HEK293 (cell line): Measurements from ENCODE around the gene TLE6.
A peak's percentile ranks its signal among the peaks of the same experiment; 100 is the strongest.

ENCODE experiments used
- GLI2 ChIP-seq: fragments of 450-650 bp; formaldehyde crosslinking; IDR thresholded peaks from 2 replicates; pipeline ENCODE4; 2017; ENCODE audit warnings: missing biosample characterization, missing genetic modification characterization, low read depth, borderline replicate concordance
- MYNN ChIP-seq: fragments of 450-650 bp; formaldehyde crosslinking; IDR thresholded peaks from 2 replicates; pipeline ENCODE4 v1.5.1; 2016; ENCODE audit warnings: missing biosample characterization, missing genetic modification characterization, borderline replicate concordance
- OSR2 ChIP-seq: fragments of 450-650 bp; formaldehyde crosslinking; IDR thresholded peaks from 2 replicates; pipeline ENCODE4 v1.5.1; 2016; ENCODE audit warnings: missing biosample characterization, missing genetic modification characterization
- RBAK ChIP-seq: fragments of 450-650 bp; formaldehyde crosslinking; IDR thresholded peaks from 2 replicates; pipeline ENCODE4 v1.5.1; 2016; ENCODE audit warnings: missing biosample characterization, missing genetic modification characterization
- REST ChIP-seq: fragments of 450-650 bp; formaldehyde crosslinking; IDR thresholded peaks from 2 replicates; pipeline ENCODE4 v1.5.1; 2016; ENCODE audit warnings: missing biosample characterization, missing genetic modification characterization
- YY1 ChIP-seq: fragments of 450-650 bp; formaldehyde crosslinking; IDR thresholded peaks from 2 replicates; pipeline ENCODE4 v1.5.1; 2018; ENCODE audit warnings: missing biosample characterization, missing genetic modification characterization
- ZBTB20 ChIP-seq: fragments of 450-650 bp; formaldehyde crosslinking; IDR thresholded peaks from 2 replicates; pipeline ENCODE4 v1.5.1; 2016; ENCODE audit warnings: missing biosample characterization, missing genetic modification characterization
- ZBTB8A ChIP-seq: fragments of 450-650 bp; formaldehyde crosslinking; IDR thresholded peaks from 2 replicates; pipeline ENCODE4 v1.5.1; 2016; ENCODE audit warnings: missing biosample characterization, missing genetic modification characterization
- ZNF133 ChIP-seq: fragments of 450-650 bp; formaldehyde crosslinking; IDR thresholded peaks from 2 replicates; pipeline ENCODE4 v1.5.1; 2016; ENCODE audit warnings: missing biosample characterization, missing genetic modification characterization
- ZNF146 ChIP-seq: fragments of 450-650 bp; formaldehyde crosslinking; IDR thresholded peaks from 2 replicates; pipeline ENCODE4 v1.5.1; 2016; ENCODE audit warnings: missing biosample characterization, missing genetic modification characterization
- ZNF155 ChIP-seq: fragments of 450-650 bp; formaldehyde crosslinking; IDR thresholded peaks from 2 replicates; pipeline ENCODE4 v1.5.1; 2016; ENCODE audit warnings: missing biosample characterization, missing genetic modification characterization
- ZNF16 ChIP-seq: fragments of 450-650 bp; formaldehyde crosslinking; IDR thresholded peaks from 2 replicates; pipeline ENCODE4 v1.5.1; 2016; ENCODE audit warnings: low read depth, missing biosample characterization, missing genetic modification characterization
- ZNF175 ChIP-seq: fragments of 450-650 bp; formaldehyde crosslinking; IDR thresholded peaks from 2 replicates; pipeline ENCODE4 v1.5.1; 2016; ENCODE audit warnings: missing biosample characterization, missing genetic modification characterization
- ZNF302 ChIP-seq: fragments of 450-650 bp; formaldehyde crosslinking; IDR thresholded peaks from 2 replicates; pipeline ENCODE4 v1.5.1; 2016; ENCODE audit warnings: missing biosample characterization, missing genetic modification characterization, low read depth
- ZNF354C ChIP-seq: fragments of 450-650 bp; formaldehyde crosslinking; IDR thresholded peaks from 2 replicates; pipeline ENCODE4 v1.5.1; 2016; ENCODE audit warnings: missing biosample characterization, missing genetic modification characterization, low read depth, borderline replicate concordance
- ZNF394 ChIP-seq: fragments of 450-650 bp; formaldehyde crosslinking; IDR thresholded peaks from 2 replicates; pipeline ENCODE4 v1.5.1; 2016; ENCODE audit warnings: missing biosample characterization, missing genetic modification characterization, mild to moderate bottlenecking, moderate library complexity, borderline replicate concordance
- ZNF473 ChIP-seq: fragments of 450-650 bp; formaldehyde crosslinking; IDR thresholded peaks from 2 replicates; pipeline ENCODE4 v1.5.1; 2017; ENCODE audit warnings: missing biosample characterization, missing genetic modification characterization
- ZNF501 ChIP-seq: fragments of 450-650 bp; formaldehyde crosslinking; IDR thresholded peaks from 2 replicates; pipeline ENCODE4 v1.5.1; 2016; ENCODE audit warnings: missing biosample characterization, missing genetic modification characterization
- ZNF558 ChIP-seq: fragments of 450-650 bp; formaldehyde crosslinking; IDR thresholded peaks from 2 replicates; pipeline ENCODE4 v1.5.1; 2016; ENCODE audit warnings: missing biosample characterization, missing genetic modification characterization
- ZNF571 ChIP-seq: fragments of 450-650 bp; formaldehyde crosslinking; IDR thresholded peaks from 2 replicates; pipeline ENCODE4 v1.5.0; 2017; ENCODE audit warnings: missing biosample characterization, missing genetic modification characterization
- ZNF596 ChIP-seq: fragments of 450-650 bp; IDR thresholded peaks from 2 replicates; pipeline ENCODE4 v1.5.0; 2018; ENCODE audit warnings: missing biosample characterization, mild to moderate bottlenecking, missing genetic modification characterization, moderate library complexity
- ZNF660 ChIP-seq: fragments of 450-650 bp; IDR thresholded peaks from 2 replicates; pipeline ENCODE4 v1.5.1; 2018; ENCODE audit warnings: missing biosample characterization, mild to moderate bottlenecking, missing genetic modification characterization
- ZNF692 ChIP-seq: fragments of 450-650 bp; formaldehyde crosslinking; IDR thresholded peaks from 2 replicates; pipeline ENCODE4 v1.5.1; 2016; ENCODE audit warnings: missing biosample characterization, missing genetic modification characterization
- ZNF707 ChIP-seq: fragments of 450-650 bp; formaldehyde crosslinking; IDR thresholded peaks from 2 replicates; pipeline ENCODE4 v1.5.1; 2016; ENCODE audit warnings: missing biosample characterization, missing genetic modification characterization
- ZSCAN16 ChIP-seq: fragments of 450-650 bp; formaldehyde crosslinking; IDR thresholded peaks from 2 replicates; pipeline ENCODE4 v1.5.1; 2016; ENCODE audit warnings: missing biosample characterization, missing genetic modification characterization
- ZXDB ChIP-seq: fragments of 450-650 bp; formaldehyde crosslinking; IDR thresholded peaks from 2 replicates; pipeline ENCODE4 v1.5.1; 2016; ENCODE audit warnings: missing biosample characterization, missing genetic modification characterization
- TF ChIP-seq, protein P1 (sequence below): fragments of 450-650 bp; formaldehyde crosslinking; IDR thresholded peaks from 2 replicates; pipeline ENCODE4 v1.5.1; 2016; ENCODE audit warnings: missing biosample characterization, missing genetic modification characterization, low read depth
- TF ChIP-seq, protein P2 (sequence below): fragments of 450-650 bp; formaldehyde crosslinking; IDR thresholded peaks from 2 replicates; pipeline ENCODE4 v1.5.1; 2016; ENCODE audit warnings: missing biosample characterization, missing genetic modification characterization, low read depth

The TLE6 gene

DNA sequence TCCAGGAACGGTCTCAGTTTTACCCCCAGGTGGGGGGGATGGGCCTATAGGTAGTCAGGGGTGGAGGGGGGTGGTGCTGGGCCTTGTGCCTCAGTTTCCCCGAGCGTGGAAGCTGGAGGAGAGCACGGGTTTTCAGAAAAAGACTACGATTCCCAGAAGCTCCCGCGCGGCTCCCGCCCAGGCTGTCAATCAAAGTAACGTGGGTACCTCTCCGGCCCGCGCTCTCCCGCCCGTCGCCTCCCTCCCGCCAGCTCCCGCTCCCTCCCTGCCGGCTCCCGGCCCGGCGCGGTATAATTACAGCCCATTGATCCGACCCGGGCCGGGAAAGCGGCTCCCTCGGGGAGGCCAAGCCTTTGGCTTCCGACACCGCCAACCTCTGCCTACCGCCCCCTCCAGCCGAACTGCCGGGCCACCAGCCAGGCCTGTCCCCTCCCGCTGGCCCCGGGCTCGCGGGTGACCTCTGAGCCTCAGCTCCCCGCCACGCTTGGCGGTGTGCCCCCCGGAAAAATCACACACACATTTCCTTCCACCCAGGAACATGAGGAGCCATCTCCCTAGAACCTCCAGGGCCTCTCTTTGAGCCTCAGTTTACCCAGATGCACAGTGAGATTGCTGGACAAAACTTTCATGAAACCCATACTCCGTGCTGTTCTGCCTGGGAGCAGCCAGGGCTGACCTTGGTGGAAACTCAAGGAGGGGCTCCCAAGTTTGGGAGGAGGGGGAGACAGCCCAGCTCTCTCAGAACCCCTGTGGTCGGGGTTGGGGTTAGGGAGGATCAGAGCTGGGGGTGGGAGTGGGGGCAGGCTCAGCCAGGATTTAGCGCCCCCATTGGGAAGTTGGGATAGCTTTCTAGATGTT lies 59.0 kb downstream of the TLE6 start (continued):
- TF ChIP-seq ZNF707 (tag by site-specific recombination), result no peak
- no peak for TF ChIP-seq ZNF16 (tag by site-specific recombination)
- peak; percentile 74 for TF ChIP-seq ZXDB (tag by site-specific recombination)
- no peak for TF ChIP-seq RBAK (tag by site-specific recombination)
- no peak for TF ChIP-seq ZNF133 (tag by site-specific recombination)
- no peak for TF ChIP-seq ZNF571
- TF ChIP-seq ZBTB8A (tag by site-specific recombination), result peak; percentile 8
- TF ChIP-seq ZNF146 (tag by site-specific recombination), result peak; percentile 11; the same call in 1 of the 2 replicates
- TF ChIP-seq ZNF660, result peak; percentile 23; the same call in 1 of the 2 replicates
- peak; percentile 67 for TF ChIP-seq ZNF596 (tag by site-specific recombination)
- no peak for TF ChIP-seq ZNF473 (tag by site-specific recombination)
- 0 out of 2 replicates have a peak, but pooled peaks have one; percentile 36 for TF ChIP-seq REST
- TF ChIP-seq ZBTB20 (tag by site-specific recombination), result peak; percentile 92
- TF ChIP-seq ZNF558 (tag by site-specific recombination), result no peak
- TF ChIP-seq, protein P1, sequence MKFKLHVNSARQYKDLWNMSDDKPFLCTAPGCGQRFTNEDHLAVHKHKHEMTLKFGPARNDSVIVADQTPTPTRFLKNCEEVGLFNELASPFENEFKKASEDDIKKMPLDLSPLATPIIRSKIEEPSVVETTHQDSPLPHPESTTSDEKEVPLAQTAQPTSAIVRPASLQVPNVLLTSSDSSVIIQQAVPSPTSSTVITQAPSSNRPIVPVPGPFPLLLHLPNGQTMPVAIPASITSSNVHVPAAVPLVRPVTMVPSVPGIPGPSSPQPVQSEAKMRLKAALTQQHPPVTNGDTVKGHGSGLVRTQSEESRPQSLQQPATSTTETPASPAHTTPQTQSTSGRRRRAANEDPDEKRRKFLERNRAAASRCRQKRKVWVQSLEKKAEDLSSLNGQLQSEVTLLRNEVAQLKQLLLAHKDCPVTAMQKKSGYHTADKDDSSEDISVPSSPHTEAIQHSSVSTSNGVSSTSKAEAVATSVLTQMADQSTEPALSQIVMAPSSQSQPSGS (tag by site-specific recombination), result no peak
- peak; percentile 64 for TF ChIP-seq ZNF692 (tag by site-specific recombination)
- TF ChIP-seq, protein P2, sequence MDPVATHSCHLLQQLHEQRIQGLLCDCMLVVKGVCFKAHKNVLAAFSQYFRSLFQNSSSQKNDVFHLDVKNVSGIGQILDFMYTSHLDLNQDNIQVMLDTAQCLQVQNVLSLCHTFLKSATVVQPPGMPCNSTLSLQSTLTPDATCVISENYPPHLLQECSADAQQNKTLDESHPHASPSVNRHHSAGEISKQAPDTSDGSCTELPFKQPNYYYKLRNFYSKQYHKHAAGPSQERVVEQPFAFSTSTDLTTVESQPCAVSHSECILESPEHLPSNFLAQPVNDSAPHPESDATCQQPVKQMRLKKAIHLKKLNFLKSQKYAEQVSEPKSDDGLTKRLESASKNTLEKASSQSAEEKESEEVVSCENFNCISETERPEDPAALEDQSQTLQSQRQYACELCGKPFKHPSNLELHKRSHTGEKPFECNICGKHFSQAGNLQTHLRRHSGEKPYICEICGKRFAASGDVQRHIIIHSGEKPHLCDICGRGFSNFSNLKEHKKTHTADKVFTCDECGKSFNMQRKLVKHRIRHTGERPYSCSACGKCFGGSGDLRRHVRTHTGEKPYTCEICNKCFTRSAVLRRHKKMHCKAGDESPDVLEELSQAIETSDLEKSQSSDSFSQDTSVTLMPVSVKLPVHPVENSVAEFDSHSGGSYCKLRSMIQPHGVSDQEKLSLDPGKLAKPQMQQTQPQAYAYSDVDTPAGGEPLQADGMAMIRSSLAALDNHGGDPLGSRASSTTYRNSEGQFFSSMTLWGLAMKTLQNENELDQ (tag by site-specific recombination), result no peak
- TF ChIP-seq YY1 (tag by site-specific recombination), result 0 out of 2 replicates have a peak, but pooled peaks have one; percentile 11
- TF ChIP-seq ZNF394 (tag by site-specific recombination), result peak; percentile 66
- no peak for TF ChIP-seq ZNF175 (tag by site-specific recombination)
- no peak for TF ChIP-seq ZNF155 (tag by site-specific recombination)
- no peak; the same call in 1 of the 2 replicates for TF ChIP-seq GLI2
- peak; percentile 81; the same call in 1 of the 2 replicates for TF ChIP-seq ZNF501 (tag by site-specific recombination)
- TF ChIP-seq ZSCAN16, result no peak
- TF ChIP-seq ZNF302 (tag by site-specific recombination), result no peak
- peak; percentile 99 for TF ChIP-seq OSR2 (tag by site-specific recombination)
- no peak for TF ChIP-seq ZNF354C
- no peak for TF ChIP-seq MYNN
